HCT116 (cell line): ENCODE measurements around the gene GALC.

Source experiments
- ELF1 ChIP-seq: IDR thresholded peaks from 2 replicates; pipeline ENCODE4 v1.6.1; 2012; ENCODE audit warnings: low read depth, borderline replicate concordance
- EZH2 ChIP-seq: fragments of 200-600 bp; sonication (generic); IDR thresholded peaks from 2 replicates; pipeline ENCODE4 v1.6.1; 2017; ENCODE audit warnings: antibody characterized with exemption, mixed run types
- EZH2phosphoT487 ChIP-seq: fragments of 200-600 bp; IDR thresholded peaks from 2 replicates; pipeline ENCODE4 v1.6.1; 2018; ENCODE audit warnings: antibody characterized with exemption, borderline replicate concordance
- FOSL1 ChIP-seq: IDR thresholded peaks from 2 replicates; pipeline ENCODE4 v1.6.1; 2012; ENCODE audit warnings: low read depth
- JUND ChIP-seq: IDR thresholded peaks from 2 replicates; pipeline ENCODE4 v1.6.1; 2012
- MAX ChIP-seq: IDR thresholded peaks from 2 replicates; pipeline ENCODE4 v1.6.1; 2012
- POLR2A ChIP-seq: IDR thresholded peaks from 2 replicates; pipeline ENCODE4 v1.7.0; 2011; ENCODE audit warnings: borderline replicate concordance; ENCODE audit not compliant: insufficient read depth, insufficient read length; ENCODE audit errors: extremely low read depth
- POLR2AphosphoS5 ChIP-seq: IDR thresholded peaks from 2 replicates; pipeline ENCODE4 v1.6.1; 2011; ENCODE audit warnings: mild to moderate bottlenecking, low read depth, low read length, moderate library complexity
- RAD21 ChIP-seq: IDR thresholded peaks from 2 replicates; pipeline ENCODE4 v1.6.1; 2012; ENCODE audit warnings: low read depth, mild to moderate bottlenecking
- TCF7L2 ChIP-seq: IDR thresholded peaks from 2 replicates; pipeline ENCODE4 v1.7.0; 2011; ENCODE audit warnings: borderline replicate concordance, inconsistent platforms; ENCODE audit not compliant: insufficient read depth, insufficient read length; ENCODE audit errors: extremely low read depth
- YY1 ChIP-seq: IDR thresholded peaks from 2 replicates; pipeline ENCODE4 v1.6.1; 2011; ENCODE audit warnings: low read length, low read depth, moderate library complexity, mild to moderate bottlenecking; ENCODE audit not compliant: insufficient replicate concordance; ENCODE audit errors: extremely low read depth
- ZFX ChIP-seq: fragments of 450-650 bp; IDR thresholded peaks from 2 replicates; pipeline ENCODE4 v1.6.1; 2017
- TF ChIP-seq, protein P1 (sequence below), 3 experiments: fragments of 200-600 bp in 1 of 3; sonication (generic) in 1 of 3; IDR thresholded peaks in 2 of 3; conservative IDR thresholded peaks in 1 of 3; 2 replicates each; pipeline ENCODE4 v1.5.1; 2012 to 2017; ENCODE audit warnings: low read depth in 2 of 3, low read length in 2 of 3, antibody characterized with exemption in 1 of 3, borderline replicate concordance in 1 of 3, control low read depth in 1 of 3, mild to moderate bottlenecking in 1 of 3, mixed read lengths in 1 of 3, mixed run types in 1 of 3, moderate library complexity in 1 of 3; ENCODE audit not compliant: insufficient read depth in 1 of 3
- TF ChIP-seq, protein P2 (sequence below): IDR thresholded peaks from 2 replicates; pipeline ENCODE4 v1.6.1; 2012; ENCODE audit warnings: low read depth

GRCh38 chr14:87952307-87953094 lies 40.5 kb downstream of the GALC start:
- no peak for TF ChIP-seq EZH2
- TF ChIP-seq ELF1: no peak
- no peak for TF ChIP-seq EZH2phosphoT487
- TF ChIP-seq, protein P1, sequence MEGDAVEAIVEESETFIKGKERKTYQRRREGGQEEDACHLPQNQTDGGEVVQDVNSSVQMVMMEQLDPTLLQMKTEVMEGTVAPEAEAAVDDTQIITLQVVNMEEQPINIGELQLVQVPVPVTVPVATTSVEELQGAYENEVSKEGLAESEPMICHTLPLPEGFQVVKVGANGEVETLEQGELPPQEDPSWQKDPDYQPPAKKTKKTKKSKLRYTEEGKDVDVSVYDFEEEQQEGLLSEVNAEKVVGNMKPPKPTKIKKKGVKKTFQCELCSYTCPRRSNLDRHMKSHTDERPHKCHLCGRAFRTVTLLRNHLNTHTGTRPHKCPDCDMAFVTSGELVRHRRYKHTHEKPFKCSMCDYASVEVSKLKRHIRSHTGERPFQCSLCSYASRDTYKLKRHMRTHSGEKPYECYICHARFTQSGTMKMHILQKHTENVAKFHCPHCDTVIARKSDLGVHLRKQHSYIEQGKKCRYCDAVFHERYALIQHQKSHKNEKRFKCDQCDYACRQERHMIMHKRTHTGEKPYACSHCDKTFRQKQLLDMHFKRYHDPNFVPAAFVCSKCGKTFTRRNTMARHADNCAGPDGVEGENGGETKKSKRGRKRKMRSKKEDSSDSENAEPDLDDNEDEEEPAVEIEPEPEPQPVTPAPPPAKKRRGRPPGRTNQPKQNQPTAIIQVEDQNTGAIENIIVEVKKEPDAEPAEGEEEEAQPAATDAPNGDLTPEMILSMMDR (IDR thresholded peaks at IDR 0.05 in 2 of 3, conservative IDR thresholded peaks at IDR 0.05 in 1 of 3; ENCODE audit: borderline replicate concordance in 1 of 3, insufficient read depth in 1 of 3, low read depth in 2 of 3, low read length in 2 of 3): no peak
- no peak for TF ChIP-seq POLR2AphosphoS5
- TF ChIP-seq FOSL1: no peak
- TF ChIP-seq YY1: no peak
- TF ChIP-seq ZFX: no peak
- TF ChIP-seq MAX: no peak
- TF ChIP-seq, protein P2, sequence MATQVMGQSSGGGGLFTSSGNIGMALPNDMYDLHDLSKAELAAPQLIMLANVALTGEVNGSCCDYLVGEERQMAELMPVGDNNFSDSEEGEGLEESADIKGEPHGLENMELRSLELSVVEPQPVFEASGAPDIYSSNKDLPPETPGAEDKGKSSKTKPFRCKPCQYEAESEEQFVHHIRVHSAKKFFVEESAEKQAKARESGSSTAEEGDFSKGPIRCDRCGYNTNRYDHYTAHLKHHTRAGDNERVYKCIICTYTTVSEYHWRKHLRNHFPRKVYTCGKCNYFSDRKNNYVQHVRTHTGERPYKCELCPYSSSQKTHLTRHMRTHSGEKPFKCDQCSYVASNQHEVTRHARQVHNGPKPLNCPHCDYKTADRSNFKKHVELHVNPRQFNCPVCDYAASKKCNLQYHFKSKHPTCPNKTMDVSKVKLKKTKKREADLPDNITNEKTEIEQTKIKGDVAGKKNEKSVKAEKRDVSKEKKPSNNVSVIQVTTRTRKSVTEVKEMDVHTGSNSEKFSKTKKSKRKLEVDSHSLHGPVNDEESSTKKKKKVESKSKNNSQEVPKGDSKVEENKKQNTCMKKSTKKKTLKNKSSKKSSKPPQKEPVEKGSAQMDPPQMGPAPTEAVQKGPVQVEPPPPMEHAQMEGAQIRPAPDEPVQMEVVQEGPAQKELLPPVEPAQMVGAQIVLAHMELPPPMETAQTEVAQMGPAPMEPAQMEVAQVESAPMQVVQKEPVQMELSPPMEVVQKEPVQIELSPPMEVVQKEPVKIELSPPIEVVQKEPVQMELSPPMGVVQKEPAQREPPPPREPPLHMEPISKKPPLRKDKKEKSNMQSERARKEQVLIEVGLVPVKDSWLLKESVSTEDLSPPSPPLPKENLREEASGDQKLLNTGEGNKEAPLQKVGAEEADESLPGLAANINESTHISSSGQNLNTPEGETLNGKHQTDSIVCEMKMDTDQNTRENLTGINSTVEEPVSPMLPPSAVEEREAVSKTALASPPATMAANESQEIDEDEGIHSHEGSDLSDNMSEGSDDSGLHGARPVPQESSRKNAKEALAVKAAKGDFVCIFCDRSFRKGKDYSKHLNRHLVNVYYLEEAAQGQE: no peak
- TF ChIP-seq POLR2A: no peak
- TF ChIP-seq RAD21: no peak
- TF ChIP-seq TCF7L2: no peak
- TF ChIP-seq JUND: no peak
